Measurements from ENCODE around the gene MAP2K6. TPM values are rescaled to one million over a fixed set of nuclear protein-coding genes. Genes with fewer than 3 reads are reported as not detected.

The MAP2K6 gene
- total RNA-seq, 1 donor from 2014 or later: 101 TPM

DNA sequence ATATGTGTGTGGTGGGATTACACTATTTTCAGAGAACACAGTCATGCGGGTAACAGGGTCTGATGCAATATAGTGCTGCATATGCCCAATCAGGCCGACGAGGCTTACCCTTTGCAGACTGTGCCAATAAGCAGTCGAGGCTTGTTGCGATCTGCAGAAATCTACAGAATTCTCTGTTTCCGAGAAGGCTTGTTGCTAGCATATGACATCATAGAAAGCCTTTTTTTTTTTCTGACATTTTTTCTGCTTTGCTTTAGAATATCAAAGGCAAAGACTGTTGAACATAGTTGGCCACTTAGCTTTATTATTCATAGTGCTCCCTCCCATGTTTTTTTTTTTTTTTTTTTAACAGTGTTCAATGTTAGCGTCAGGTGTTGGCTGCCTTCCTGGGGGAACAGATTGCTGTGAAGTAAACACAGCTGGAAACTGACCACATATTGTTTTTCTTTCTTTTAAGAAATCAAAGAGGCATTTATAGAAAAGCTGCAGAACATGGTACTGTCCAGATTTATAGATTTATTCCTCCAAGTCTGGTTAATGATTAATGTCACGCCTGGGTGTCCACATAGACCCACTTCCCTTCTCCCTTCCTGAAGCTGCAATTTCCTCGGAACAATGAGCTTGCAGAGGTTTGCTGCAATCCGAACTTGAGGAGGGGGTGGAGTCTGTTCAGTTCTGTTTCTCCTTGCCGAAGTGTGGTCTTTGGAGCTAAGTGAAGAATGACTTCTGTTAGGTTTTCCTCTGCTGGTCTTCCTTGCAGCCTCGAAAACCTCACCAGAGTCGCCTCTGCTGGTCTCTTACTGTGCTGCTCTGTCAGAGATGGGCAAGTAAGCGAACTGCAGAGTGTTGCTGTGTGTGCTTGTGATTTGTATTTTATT lies 87.3 kb downstream of the MAP2K6 start:
- H3K9me3 Mint-ChIP-seq: no peaks in the 10 kb centered on the region
- H3K27me3 ChIP-seq: no peaks in the 10 kb centered on the region
- H2AFZ ChIP-seq (replicated peaks): no peak overlapping the region
- no peaks in the 10 kb centered on the region for H3K36me3 ChIP-seq
- peaks cover 80% of the 10 kb centered on the region for H3K79me2 ChIP-seq (ENCODE audit: low read depth)
- peaks cover 90% of the 10 kb centered on the region for H4K20me1 ChIP-seq (ENCODE audit: low read depth)
- no peak overlapping the region for H3K9ac ChIP-seq
- peak; percentile 27 for DNase-seq (ENCODE audit: low spot score)
- H3K27ac Mint-ChIP-seq: peak overlapping the region; percentile 98
- peaks cover 11% of the 10 kb centered on the region for H3K36me3 Mint-ChIP-seq
- no peak overlapping the region for H3K4me3 ChIP-seq
- no peak for TF ChIP-seq CTCF (IDR thresholded peaks at IDR 0.05)
- no peak for TF ChIP-seq EZH2 (IDR thresholded peaks at IDR 0.05)
- TF ChIP-seq EZH2phosphoT487 (IDR thresholded peaks at IDR 0.05): no peak
- no peaks in the 10 kb centered on the region for H3K27me3 Mint-ChIP-seq (ENCODE audit: insufficient read depth, low read depth)
- H3K9me3 ChIP-seq (ENCODE audit: low read depth): no peaks in the 10 kb centered on the region
- H3K4me1 Mint-ChIP-seq: peaks cover 58% of the 10 kb centered on the region
- H3K4me3 Mint-ChIP-seq: peak overlapping the region; percentile 76
- peaks cover 6% of the 10 kb centered on the region for H3F3A ChIP-seq (ENCODE audit: low read depth)
- H3K27ac ChIP-seq: no peak overlapping the region
- H3K4me2 ChIP-seq: peak overlapping the region; percentile 19
- H3K4me1 ChIP-seq: peaks cover 54% of the 10 kb centered on the region

DNA sequence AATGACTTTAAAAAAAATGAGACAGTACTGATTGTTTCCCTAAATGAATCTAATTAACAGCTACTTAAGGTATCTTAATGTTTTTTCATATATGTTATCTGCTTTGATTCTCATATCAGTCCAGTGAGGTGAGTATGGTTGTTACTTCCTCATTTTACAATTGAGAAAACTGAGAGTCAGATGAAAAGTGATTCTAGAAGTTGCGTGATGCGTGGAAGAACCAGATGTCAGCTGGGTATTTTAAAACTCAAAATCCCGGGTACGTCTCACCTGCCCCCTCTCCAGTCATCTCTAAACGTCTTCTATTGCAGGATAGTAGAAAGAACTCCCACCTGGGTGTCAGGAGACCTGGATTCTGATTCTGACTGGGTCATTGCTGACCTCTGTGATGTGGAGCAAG lies 89.2 kb downstream of the MAP2K6 start:
- H3K36me3 ChIP-seq: no peaks in the 10 kb centered on the region
- Mint-ChIP-seq H3K4me3 (no peak overlapping the region), H3K27me3 (ENCODE audit: insufficient read depth, low read depth) (no peaks in the 10 kb centered on the region)

GRCh38 chr17:69505740-69506139 lies 91.2 kb downstream of the MAP2K6 start:
- peaks cover 27% of the 10 kb centered on the region for H3K36me3 Mint-ChIP-seq
- H3K9ac ChIP-seq: no peak overlapping the region
- H3F3A ChIP-seq (ENCODE audit: low read depth): peaks cover 6% of the 10 kb centered on the region
- no peak overlapping the region for H3K4me3 ChIP-seq
- H3K4me1 ChIP-seq: peaks cover 30% of the 10 kb centered on the region
- no peaks in the 10 kb centered on the region for H3K27me3 ChIP-seq
- H3K4me3 Mint-ChIP-seq: no peak overlapping the region
- no peak overlapping the region for H3K27ac Mint-ChIP-seq
- H3K4me1 Mint-ChIP-seq: peaks cover 43% of the 10 kb centered on the region
- no peak for TF ChIP-seq CTCF (IDR thresholded peaks at IDR 0.05)
- no peak for TF ChIP-seq EZH2 (IDR thresholded peaks at IDR 0.05)
- TF ChIP-seq EZH2phosphoT487 (IDR thresholded peaks at IDR 0.05): no peak
- peaks cover 64% of the 10 kb centered on the region for H4K20me1 ChIP-seq (ENCODE audit: low read depth)
- DNase-seq (ENCODE audit: low spot score): no peak
- no peaks in the 10 kb centered on the region for H3K27me3 Mint-ChIP-seq (ENCODE audit: insufficient read depth, low read depth)
- peaks cover 5% of the 10 kb centered on the region for H3K9me3 Mint-ChIP-seq
- H2AFZ ChIP-seq (replicated peaks): no peak overlapping the region
- H3K27ac ChIP-seq: peak overlapping the region; percentile 51
- H3K36me3 ChIP-seq: peaks cover 3% of the 10 kb centered on the region
- H3K4me2 ChIP-seq: no peak overlapping the region
- H3K9me3 ChIP-seq (ENCODE audit: low read depth): no peaks in the 10 kb centered on the region
- H3K79me2 ChIP-seq (ENCODE audit: low read depth): peaks cover 74% of the 10 kb centered on the region

More for the DNA sequence above, 89.2 kb downstream of the MAP2K6 start:
- no peak for DNase-seq (ENCODE audit: low spot score)
- TF ChIP-seq EZH2 (IDR thresholded peaks at IDR 0.05) (no peak), CTCF (IDR thresholded peaks at IDR 0.05) (no peak), EZH2phosphoT487 (IDR thresholded peaks at IDR 0.05) (no peak)
- Histone ChIP-seq H3K27ac (no peak overlapping the region), H4K20me1 (ENCODE audit: low read depth) (peaks cover 72% of the 10 kb centered on the region), H3F3A (ENCODE audit: low read depth) (peaks cover 6% of the 10 kb centered on the region), H3K4me1 (peaks cover 41% of the 10 kb centered on the region), H2AFZ (replicated peaks) (no peak overlapping the region), H3K9ac (no peak overlapping the region), H3K79me2 (ENCODE audit: low read depth) (peaks cover 72% of the 10 kb centered on the region), H3K27me3 (no peaks in the 10 kb centered on the region), H3K9me3 (ENCODE audit: low read depth) (no peaks in the 10 kb centered on the region), H3K4me3 (no peak overlapping the region), H3K4me2 (no peak overlapping the region)
- Mint-ChIP-seq H3K36me3 (peaks cover 19% of the 10 kb centered on the region), H3K27ac (no peak overlapping the region), H3K4me1 (peaks cover 48% of the 10 kb centered on the region), H3K9me3 (no peaks in the 10 kb centered on the region)
